AG04450 (cell line): ENCODE measurements around the gene LTBP4. TPM values are rescaled to one million over a fixed set of nuclear protein-coding genes. Genes with fewer than 3 reads are reported as not detected.

ENCODE experiments used
- CTCF ChIA-PET: fragments of 300-600, 350-600 bp; formaldehyde crosslinking; extraction: SDS; loops from one replicate; lab custom pipeline; 2022; ENCODE audit warnings: antibody characterized with exemption, inconsistent platforms; lab: Charles Lee
- POLR2A ChIA-PET: fragments of 350-600 bp; formaldehyde crosslinking; extraction: SDS; loops from one replicate; lab custom pipeline; 2021; ENCODE audit warnings: antibody characterized with exemption, inconsistent platforms; lab: Yijun Ruan, JAX
- DNase-seq: peaks from one replicate; pipeline ENCODE4 v3.0.0-alpha.2; 2011; ENCODE audit warnings: low read depth, low spot score
- H3K27ac ChIP-seq: one replicate; pipeline ENCODE4 v1.5.1; 2012; ENCODE audit warnings: low read depth, low read length, control low read depth
- H3K27me3 ChIP-seq: one replicate; pipeline ENCODE4 v1.6.0; 2012; ENCODE audit warnings: low read length; ENCODE audit not compliant: control insufficient read depth, insufficient read depth
- H3K4me3 ChIP-seq: 2 replicates; pipeline ENCODE4 v1.5.1; 2011; ENCODE audit warnings: mild to moderate bottlenecking, low read depth, low read length, control low read depth
- H3K9me3 ChIP-seq: 2 replicates; pipeline ENCODE4 v1.5.1; 2012; ENCODE audit warnings: low read length; ENCODE audit not compliant: control insufficient read depth, insufficient read depth
- polyA plus RNA-seq: library from polyadenylated mRNA; depleted of rRNA; stranded (reverse); fragments of >200 nt; gene quantifications from 2 replicates; pipeline ENCODE4 v1.2.3, GENCODE V29; 2011; rRNA removed
- TF ChIP-seq, protein P1 (sequence below): IDR thresholded peaks from 2 replicates; pipeline ENCODE4 v1.5.1; 2011; ENCODE audit warnings: low read depth, low read length, control low read depth, inconsistent platforms

LTBP4 gene
- polyA plus RNA-seq, 1 experiment = 41.3 TPM

DNA sequence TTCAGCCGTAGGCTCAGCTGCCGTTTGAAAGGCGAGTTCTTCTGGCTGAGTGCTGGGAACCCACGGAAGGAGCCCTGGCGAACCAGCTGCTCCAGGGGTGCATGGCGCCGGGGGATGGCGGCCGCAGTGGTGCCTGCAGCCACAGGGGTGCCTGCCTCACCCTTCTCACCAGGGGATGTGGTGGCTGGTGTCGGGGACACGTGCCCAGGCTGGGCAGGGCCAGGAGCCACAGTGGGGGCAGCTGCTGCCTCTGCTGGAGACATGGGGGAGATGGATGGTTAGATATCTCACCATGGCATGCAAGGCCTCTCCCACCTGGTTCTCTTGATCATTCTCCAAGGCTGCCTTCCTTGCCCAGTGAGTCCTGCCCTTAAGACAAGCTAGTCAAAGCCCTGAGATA is 72.2 kb downstream of the LTBP4 start:
- TF ChIP-seq, protein P1, sequence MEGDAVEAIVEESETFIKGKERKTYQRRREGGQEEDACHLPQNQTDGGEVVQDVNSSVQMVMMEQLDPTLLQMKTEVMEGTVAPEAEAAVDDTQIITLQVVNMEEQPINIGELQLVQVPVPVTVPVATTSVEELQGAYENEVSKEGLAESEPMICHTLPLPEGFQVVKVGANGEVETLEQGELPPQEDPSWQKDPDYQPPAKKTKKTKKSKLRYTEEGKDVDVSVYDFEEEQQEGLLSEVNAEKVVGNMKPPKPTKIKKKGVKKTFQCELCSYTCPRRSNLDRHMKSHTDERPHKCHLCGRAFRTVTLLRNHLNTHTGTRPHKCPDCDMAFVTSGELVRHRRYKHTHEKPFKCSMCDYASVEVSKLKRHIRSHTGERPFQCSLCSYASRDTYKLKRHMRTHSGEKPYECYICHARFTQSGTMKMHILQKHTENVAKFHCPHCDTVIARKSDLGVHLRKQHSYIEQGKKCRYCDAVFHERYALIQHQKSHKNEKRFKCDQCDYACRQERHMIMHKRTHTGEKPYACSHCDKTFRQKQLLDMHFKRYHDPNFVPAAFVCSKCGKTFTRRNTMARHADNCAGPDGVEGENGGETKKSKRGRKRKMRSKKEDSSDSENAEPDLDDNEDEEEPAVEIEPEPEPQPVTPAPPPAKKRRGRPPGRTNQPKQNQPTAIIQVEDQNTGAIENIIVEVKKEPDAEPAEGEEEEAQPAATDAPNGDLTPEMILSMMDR = no peak
- no peak overlapping the region for H3K27ac ChIP-seq
- ChIA-PET POLR2A (interaction anchor here (1.0 kb wide), 1 partner anchor 9 kb away, joined by 3 read pairs; no protein-coding TSS in a partner anchor), CTCF (no interaction called here)
- peaks cover 15% of the 10 kb centered on the region for H3K9me3 ChIP-seq
- no peaks in the 10 kb centered on the region for H3K27me3 ChIP-seq
- no peak overlapping the region for H3K4me3 ChIP-seq
- DNase-seq = no peak

GRCh38 chr19:40674291-40674690 is 73.1 kb downstream of the LTBP4 start:
- no peaks in the 10 kb centered on the region for H3K27me3 ChIP-seq
- ChIA-PET CTCF (no interaction called here), POLR2A (no interaction called here)
- no peak overlapping the region for H3K27ac ChIP-seq
- DNase-seq = no peak
- H3K9me3 ChIP-seq = peaks cover 14% of the 10 kb centered on the region
- H3K4me3 ChIP-seq = no peak overlapping the region
- TF ChIP-seq, protein P1 = no peak

DNA sequence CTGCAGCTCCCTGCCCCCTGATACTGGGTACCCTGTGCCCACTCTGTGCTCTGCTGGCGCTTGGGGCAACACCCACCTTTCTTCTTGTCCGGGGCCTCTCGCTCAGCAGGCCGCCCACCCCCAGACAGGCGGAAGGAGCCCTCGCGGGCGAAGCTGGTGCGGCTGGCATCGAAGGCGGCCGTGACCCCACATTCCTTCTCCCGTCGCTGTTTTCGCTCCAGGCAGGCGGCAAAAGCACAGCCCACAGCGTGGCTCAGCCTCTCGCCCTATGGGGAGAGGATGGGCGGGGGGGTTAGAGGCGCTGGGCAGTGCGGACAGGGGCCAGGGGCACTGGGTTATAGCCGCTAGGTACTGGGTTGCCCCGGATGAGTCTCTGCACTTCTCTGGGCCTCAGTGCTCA is 76.0 kb downstream of the LTBP4 start:
- TF ChIP-seq, protein P1 = no peak
- no peaks in the 10 kb centered on the region; the same call in 1 of the 2 replicates for H3K9me3 ChIP-seq
- POLR2A ChIA-PET = no interaction called here
- H3K27me3 ChIP-seq = no peaks in the 10 kb centered on the region
- CTCF ChIA-PET = no interaction called here
- H3K27ac ChIP-seq = no peak overlapping the region
- DNase-seq = no peak
- H3K4me3 ChIP-seq = no peak overlapping the region

Other genes with a start within 250 kb of the LTBP4 start
- 0.09 and 0.11 TPM in 2 replicates for gene HIPK4, start 211.2 kb upstream of the LTBP4 start, polyA plus RNA-seq
- 1.8 and 1.9 TPM in 2 replicates for gene PRX, start 188.0 kb upstream of the LTBP4 start, polyA plus RNA-seq
- 11.9 and 16.2 TPM in 2 replicates for gene SERTAD1, start 175.4 kb upstream of the LTBP4 start, polyA plus RNA-seq
- 16.1 and 19.6 TPM in 2 replicates for gene SERTAD3, start 157.0 kb upstream of the LTBP4 start, polyA plus RNA-seq
- 40.4 and 58.0 TPM in 2 replicates for gene BLVRB, start 135.6 kb upstream of the LTBP4 start, polyA plus RNA-seq
- 1.3 and 1.9 TPM in 2 replicates for gene SPTBN4, start 134.4 kb upstream of the LTBP4 start, polyA plus RNA-seq
- 42.5 and 62.7 TPM in 2 replicates for gene SHKBP1, start 24.5 kb upstream of the LTBP4 start, polyA plus RNA-seq
- gene NUMBL, start 89.3 kb downstream of the LTBP4 start, polyA plus RNA-seq = 29.4 and 30.9 TPM in 2 replicates
- gene COQ8B, start 115.5 kb downstream of the LTBP4 start, polyA plus RNA-seq = 16.0 and 20.2 TPM in 2 replicates
- 8.9 and 11.6 TPM in 2 replicates for gene ITPKC, start 115.7 kb downstream of the LTBP4 start, polyA plus RNA-seq
- 2.9 and 4.5 TPM in 2 replicates for gene ACTMAP, start 149.1 kb downstream of the LTBP4 start, polyA plus RNA-seq
- 126 and 133 TPM in 2 replicates for gene SNRPA, start 149.8 kb downstream of the LTBP4 start, polyA plus RNA-seq
- not detected in 2 replicates for gene MIA, start 174.2 kb downstream of the LTBP4 start, polyA plus RNA-seq
- 14.0 and 16.2 TPM in 2 replicates for gene RAB4B, start 176.9 kb downstream of the LTBP4 start, polyA plus RNA-seq
- gene EGLN2, start 197.8 kb downstream of the LTBP4 start, polyA plus RNA-seq = 28.2 and 40.6 TPM in 2 replicates
- gene CYP2A6, start 249.1 kb downstream of the LTBP4 start, polyA plus RNA-seq = not detected in 2 replicates